Spleen (tissue), 7 donors: Measurements from ENCODE around the gene HMGN4.
A peak's percentile ranks its signal among the peaks of the same experiment; 100 is the strongest.

Source experiments
- CTCF ChIP-seq, 11 experiments: fragments of 200-600 bp in 7 of 11; fragments of 450-650 bp in 4 of 11; sonication (generic) in 4 of 11; IDR thresholded peaks in 8 of 11; conservative IDR thresholded peaks in 3 of 11; 1 replicate in 7 of 11; 2 replicates in 4 of 11; pipeline versions ENCODE4 v1.4.0 to v1.8.0; 2016 to 2021; ENCODE audit warnings: antibody characterized with exemption in 11 of 11, inconsistent platforms in 4 of 11, mild to moderate bottlenecking in 1 of 11
- POLR2A ChIP-seq, 3 donors: fragments of 450-650 bp; IDR thresholded peaks; one replicate each; pipeline ENCODE4 v1.5.1; 2017; ENCODE audit warnings: antibody characterized with exemption in 3 of 3, mild to moderate bottlenecking in 1 of 3
- POLR2AphosphoS5 ChIP-seq, 3 donors: sonication (generic); formaldehyde crosslinking; IDR thresholded peaks; one replicate each; pipeline ENCODE4 v1.5.1; 2017; ENCODE audit warnings: antibody characterized with exemption in 3 of 3
- donor health status: DM: no; HTN: no; CAD: no; lungs with moderate emphysema.
- donor health status: DM: no; HTN: no; CAD: no.
- donor health status: DM: no; HTN: no; CAD: no.

GRCh38 chr6:26545627-26546026, 7.5 kb downstream of the HMGN4 start:
- TF ChIP-seq CTCF (IDR thresholded peaks at IDR 0.05 in 8 of 11, conservative IDR thresholded peaks at IDR 0.05 in 3 of 11) (no peak), POLR2A (IDR thresholded peaks at IDR 0.05) (no peak), POLR2AphosphoS5 (IDR thresholded peaks at IDR 0.05) (peak in 1 of 3 donors; percentile 7)
